SW480 (cell line): ENCODE measurements around the gene HGD.
A peak's percentile ranks its signal among the peaks of the same experiment; 100 is the strongest.
"Not testable (repeated sequence)": the region's sequence is repeated elsewhere in the genome, so short reads cannot be mapped to it uniquely, and the experiment has no call there.

ENCODE experiments used
- DNase-seq: peaks from one replicate; pipeline ENCODE4 v3.0.0-alpha.2; 2016; ENCODE audit warnings: low spot score

HGD gene

GRCh38 chr3:120682095-120682681 lies at the start of gene HGD:
HGD (minus strand) TSS chr3:120682239; CDS start chr3:120682111, 128 bp downstream.
- DNase-seq: peak; percentile 47

GRCh38 chr3:120730576-120731542 lies 48.8 kb upstream of the HGD start:
- no peak for DNase-seq

- no peak for DNase-seq
Observed at GRCh38 chr3:120726791-120727190, 44.8 kb upstream of the HGD start.

GRCh38 chr3:120719167-120719834 lies 37.3 kb upstream of the HGD start:
- DNase-seq: not testable (repeated sequence)

- DNase-seq: no peak
Observed at GRCh38 chr3:120713262-120713661, 31.2 kb upstream of the HGD start.

- no peak for DNase-seq
Observed at GRCh38 chr3:120710369-120710768, 28.3 kb upstream of the HGD start.

GRCh38 chr3:120708408-120708807 lies 26.4 kb upstream of the HGD start:
- DNase-seq: no peak

- no peak for DNase-seq
Observed at GRCh38 chr3:120706950-120707349, 24.9 kb upstream of the HGD start.

- DNase-seq: no peak
Observed at GRCh38 chr3:120705884-120706582, 24.0 kb upstream of the HGD start.

- no peak for DNase-seq
Observed at GRCh38 chr3:120699333-120699732, 17.3 kb upstream of the HGD start.

GRCh38 chr3:120693439-120694171 lies 11.6 kb upstream of the HGD start:
- DNase-seq: peak; percentile 33

- no peak for DNase-seq
Observed at GRCh38 chr3:120689395-120689794, 7.4 kb upstream of the HGD start.

- no peak for DNase-seq
Observed at GRCh38 chr3:120688121-120688520, 6.1 kb upstream of the HGD start.

GRCh38 chr3:120685411-120685810 lies 3.4 kb upstream of the HGD start:
- DNase-seq: no peak

- no peak for DNase-seq
Observed at GRCh38 chr3:120684896-120685295, 2.9 kb upstream of the HGD start.

GRCh38 chr3:120683671-120684301 lies 1.7 kb upstream of the HGD start:
- DNase-seq: no peak

- DNase-seq: no peak
Observed at GRCh38 chr3:120683213-120683612, 1.2 kb upstream of the HGD start.

GRCh38 chr3:120681506-120682038 lies 467 bp downstream of the HGD start:
- DNase-seq: no peak

GRCh38 chr3:120681018-120681417 lies 1.0 kb downstream of the HGD start:
- DNase-seq: no peak

- DNase-seq: no peak
Observed at GRCh38 chr3:120680193-120680894, 1.7 kb downstream of the HGD start.
